Astrocyte (in vitro differentiated cells and primary cell): ENCODE measurements around the gene TM7SF2.

Experiments
- EZH2 ChIP-seq: IDR thresholded peaks from 2 replicates; pipeline ENCODE4 v1.6.1; 2012; ENCODE audit warnings: mild to moderate bottlenecking, low read length, inconsistent platforms; ENCODE audit not compliant: insufficient read depth
- TF ChIP-seq, protein P1 (sequence below): IDR thresholded peaks from 2 replicates; pipeline ENCODE4 v1.5.1; 2011; ENCODE audit warnings: low read depth, mild to moderate bottlenecking, inconsistent platforms, low read length, moderate library complexity; ENCODE audit not compliant: insufficient read depth

DNA sequence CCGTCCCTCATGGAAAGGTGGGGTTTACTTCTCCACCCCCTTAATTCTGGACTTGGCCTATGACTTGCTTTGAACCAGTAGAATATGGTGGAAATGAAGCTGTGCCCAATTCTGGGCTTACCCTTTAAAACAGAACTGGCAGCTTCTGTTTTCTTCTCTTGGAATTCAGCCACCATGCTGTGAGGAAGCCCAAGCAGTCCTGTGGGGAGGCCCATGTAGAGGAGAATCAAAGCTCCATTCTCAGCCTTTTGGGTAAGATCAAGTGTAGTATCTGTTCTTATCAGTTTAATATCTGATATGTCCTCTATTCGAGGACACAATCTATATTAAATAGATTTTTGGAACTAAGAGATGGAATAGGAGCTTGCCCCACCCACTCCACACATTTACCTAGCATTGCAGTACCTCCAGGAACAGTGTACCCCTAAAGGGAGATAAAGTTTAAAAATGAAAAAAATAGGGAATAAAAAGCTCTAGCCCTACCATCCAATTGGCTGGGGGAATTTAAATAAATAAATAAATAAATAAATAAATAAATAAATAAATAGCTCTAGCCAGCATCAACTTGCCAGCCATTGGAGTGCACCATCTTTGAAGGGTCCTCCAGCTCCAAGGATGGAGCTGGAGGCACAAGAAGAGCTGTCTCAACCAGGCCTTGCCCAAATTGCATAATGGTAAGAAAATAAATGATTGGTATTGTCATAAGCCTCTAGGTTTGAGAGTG is 35.8 kb downstream of the TM7SF2 start:
- TF ChIP-seq, protein P1, sequence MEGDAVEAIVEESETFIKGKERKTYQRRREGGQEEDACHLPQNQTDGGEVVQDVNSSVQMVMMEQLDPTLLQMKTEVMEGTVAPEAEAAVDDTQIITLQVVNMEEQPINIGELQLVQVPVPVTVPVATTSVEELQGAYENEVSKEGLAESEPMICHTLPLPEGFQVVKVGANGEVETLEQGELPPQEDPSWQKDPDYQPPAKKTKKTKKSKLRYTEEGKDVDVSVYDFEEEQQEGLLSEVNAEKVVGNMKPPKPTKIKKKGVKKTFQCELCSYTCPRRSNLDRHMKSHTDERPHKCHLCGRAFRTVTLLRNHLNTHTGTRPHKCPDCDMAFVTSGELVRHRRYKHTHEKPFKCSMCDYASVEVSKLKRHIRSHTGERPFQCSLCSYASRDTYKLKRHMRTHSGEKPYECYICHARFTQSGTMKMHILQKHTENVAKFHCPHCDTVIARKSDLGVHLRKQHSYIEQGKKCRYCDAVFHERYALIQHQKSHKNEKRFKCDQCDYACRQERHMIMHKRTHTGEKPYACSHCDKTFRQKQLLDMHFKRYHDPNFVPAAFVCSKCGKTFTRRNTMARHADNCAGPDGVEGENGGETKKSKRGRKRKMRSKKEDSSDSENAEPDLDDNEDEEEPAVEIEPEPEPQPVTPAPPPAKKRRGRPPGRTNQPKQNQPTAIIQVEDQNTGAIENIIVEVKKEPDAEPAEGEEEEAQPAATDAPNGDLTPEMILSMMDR, result no peak
- TF ChIP-seq EZH2, result no peak
